Stimulated activated CD8-positive, alpha-beta memory T cell treated with anti-CD3 and anti-CD28 coated beads, Interleukin-15, amount 100 ng/mL, for 24 hours (primary cell): ENCODE measurements around the gene STK31.
"Not testable (repeated sequence)": the region's sequence is repeated elsewhere in the genome, so short reads cannot be mapped to it uniquely, and the experiment has no call there.

Experiments
- DNase-seq: peaks from one replicate; pipeline ENCODE4 v3.0.0-alpha.2; 2020; ENCODE audit warnings: low read depth

STK31 gene

DNA sequence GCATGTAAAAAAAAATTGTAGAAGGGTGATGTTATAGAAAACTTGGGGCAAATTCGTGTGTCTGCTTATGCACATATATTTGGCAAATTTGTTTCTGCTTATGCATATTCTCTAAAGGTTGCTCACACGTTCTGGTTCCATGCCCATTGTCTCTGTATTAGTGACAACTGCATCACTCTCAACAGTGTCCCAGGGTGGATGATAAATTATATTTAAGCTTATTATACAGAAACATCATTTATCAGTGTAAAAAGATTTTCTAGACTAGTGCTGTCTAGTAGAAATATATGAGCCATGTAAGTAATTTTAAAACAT lies 4.1 kb downstream of the STK31 start:
- no peak for DNase-seq

DNA sequence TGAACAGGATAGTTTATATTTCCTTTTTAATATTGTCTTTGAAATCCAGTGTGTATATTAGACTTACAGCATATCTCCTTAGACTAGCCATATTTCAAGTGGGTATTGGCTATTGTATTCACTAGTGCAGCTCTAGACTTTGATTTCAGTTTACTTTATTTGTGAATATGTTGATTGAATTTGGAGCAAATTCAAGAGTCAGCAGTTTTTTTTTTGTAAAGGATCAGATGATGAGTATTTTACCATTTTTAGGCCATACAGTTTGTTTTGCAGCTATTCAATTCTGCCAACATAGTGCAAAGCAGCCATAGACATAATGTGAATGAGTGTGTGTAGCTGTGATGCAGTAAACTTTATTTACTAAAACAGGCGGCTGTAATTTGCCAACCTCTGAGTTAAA lies 4.6 kb downstream of the STK31 start:
- no peak for DNase-seq

DNA sequence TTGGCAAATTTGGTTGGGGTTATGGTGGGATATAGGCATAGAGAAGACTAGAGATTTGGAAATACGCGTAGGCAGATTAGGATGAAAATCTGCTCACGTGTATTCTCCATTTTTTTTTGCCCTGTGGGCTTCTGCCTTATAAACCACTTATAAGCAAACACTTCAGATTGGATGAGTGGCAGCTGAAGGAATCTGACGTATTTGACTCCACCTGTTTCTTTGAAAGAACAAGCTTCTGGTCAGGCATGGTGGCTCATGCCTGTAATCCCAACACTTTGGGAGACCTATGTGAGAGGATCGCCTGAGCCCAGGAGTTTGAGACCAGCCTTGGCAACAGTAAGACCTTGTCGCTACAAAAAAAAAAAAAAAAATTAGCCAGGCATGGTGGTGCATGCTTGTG lies 5.1 kb downstream of the STK31 start:
- no peak for DNase-seq

DNA sequence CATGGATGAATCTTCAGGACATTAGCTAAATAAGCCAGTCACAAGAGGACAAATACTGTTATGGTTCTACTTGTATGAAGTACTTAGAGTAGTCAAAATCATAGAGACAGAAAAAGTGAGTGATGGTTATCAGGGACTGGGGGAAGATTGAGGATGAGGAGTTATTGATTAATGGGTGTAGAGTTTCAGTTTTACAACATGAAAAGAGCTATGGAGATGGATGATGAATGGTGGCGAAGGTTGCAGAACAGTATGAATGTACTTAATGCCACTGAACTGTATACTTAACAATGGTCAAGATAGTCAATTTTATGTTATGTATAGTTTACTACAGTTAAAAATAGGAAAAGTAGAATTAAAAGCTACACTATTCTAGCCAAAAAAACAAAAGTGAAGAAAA lies 7.8 kb downstream of the STK31 start:
- no peak for DNase-seq

DNA sequence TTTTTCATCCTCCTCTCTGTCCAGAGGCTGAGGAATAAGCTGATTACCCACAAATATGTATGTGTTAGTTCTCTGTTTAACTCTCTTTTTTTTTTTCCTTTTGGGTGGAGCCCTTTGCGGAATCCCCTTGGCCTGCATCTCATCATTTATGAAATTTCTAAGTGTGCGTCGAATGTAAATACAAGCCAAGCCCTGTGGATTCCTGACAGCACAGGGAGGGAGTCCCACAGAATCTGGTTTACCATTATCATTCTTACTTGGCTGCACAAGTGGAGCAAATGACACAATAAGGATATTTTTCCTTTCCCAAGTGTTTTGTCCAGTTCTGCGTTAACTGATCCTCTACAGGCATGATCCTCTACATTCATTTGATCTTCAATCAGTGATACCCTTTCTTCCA lies 11.4 kb downstream of the STK31 start:
- DNase-seq: no peak

DNA sequence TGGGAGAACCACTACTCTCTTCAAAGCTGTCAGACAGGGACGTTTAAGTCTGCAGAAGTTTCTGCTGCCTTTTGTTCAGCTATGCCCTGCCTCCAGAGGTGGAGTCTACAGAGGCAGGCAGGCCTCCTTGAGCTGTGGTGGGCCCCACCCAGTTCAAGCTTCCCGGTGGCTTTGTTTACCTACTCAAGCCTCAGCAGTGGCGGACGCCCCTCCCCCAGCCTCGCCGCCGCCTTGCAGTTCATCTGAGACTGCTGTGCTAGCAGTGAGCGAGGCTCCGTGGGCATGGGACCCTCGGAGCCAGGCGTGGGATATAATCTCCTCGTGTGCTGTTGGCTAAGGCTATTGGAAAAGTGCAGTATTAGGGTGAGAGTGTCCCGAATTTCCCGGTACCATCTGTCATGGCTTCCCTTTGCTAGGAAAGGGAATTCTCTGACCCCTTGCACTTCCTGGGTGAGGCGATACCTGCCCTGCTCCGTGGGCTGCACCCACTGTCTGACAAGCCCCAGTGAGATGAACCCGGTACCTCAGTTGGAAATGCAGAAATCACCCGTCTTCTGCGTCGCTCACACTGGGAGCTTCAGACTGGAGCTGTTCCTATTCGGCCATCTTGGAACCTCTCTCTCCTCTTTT lies 12.7 kb downstream of the STK31 start:
- not testable (repeated sequence) for DNase-seq

DNA sequence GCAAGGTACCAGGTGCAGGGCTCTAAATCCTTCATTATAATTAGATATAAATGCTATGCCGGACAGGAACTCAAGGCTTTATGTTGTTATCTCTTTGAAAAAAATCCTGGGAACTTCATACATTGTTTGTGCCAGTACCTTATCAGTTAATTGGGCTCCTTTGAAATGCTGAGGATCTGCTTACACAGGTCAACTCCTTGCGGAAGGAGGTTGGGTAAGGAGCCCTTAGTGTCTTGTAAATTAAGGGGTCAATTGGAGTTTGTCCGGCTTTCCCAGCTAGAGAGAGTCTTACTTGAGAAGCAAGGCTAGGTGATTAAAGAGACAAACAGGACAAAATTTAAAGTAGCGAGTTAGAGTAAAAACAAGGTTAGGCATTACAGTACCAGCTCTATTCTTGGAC lies 14.1 kb downstream of the STK31 start:
- DNase-seq: not testable (repeated sequence)

DNA sequence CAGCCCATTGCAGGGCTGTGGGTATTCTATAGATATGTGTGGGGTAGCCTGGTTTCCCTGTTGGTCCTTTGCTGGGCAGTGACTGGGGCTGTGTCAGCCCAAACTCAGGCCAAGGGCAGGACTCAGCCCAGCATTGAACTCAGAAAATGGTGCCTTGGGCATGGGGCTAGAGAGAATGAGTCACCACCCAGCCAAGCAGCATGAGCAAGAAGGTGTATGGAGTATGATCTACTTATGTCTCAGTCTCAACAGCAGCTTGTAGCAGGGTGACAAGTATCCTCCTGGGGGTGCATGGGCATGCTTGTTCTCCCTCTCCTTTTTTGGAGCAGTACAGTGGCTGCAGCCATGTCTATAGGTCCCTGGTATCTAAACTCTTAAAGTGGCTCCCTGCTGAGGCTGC lies 32.0 kb downstream of the STK31 start:
- DNase-seq: no peak

DNA sequence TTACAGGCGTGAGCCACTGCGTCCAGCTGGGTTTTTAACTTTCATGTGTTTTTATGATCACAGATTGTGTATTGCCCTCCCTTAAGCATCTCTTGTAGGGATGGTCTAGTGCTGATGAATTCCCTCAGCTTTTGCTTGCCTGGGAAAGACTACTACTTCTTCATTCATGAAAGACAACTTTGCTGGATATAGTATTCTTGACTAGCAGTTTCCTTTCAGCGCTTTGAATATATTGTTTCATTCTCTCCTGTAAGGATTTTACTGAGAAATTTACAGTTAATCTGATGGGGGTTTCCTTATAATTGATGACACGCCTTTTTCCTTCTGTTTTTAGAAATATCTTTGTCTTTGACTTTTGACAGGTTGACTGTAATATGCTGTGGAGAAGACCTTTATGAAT lies 33.2 kb downstream of the STK31 start:
- DNase-seq: no peak

DNA sequence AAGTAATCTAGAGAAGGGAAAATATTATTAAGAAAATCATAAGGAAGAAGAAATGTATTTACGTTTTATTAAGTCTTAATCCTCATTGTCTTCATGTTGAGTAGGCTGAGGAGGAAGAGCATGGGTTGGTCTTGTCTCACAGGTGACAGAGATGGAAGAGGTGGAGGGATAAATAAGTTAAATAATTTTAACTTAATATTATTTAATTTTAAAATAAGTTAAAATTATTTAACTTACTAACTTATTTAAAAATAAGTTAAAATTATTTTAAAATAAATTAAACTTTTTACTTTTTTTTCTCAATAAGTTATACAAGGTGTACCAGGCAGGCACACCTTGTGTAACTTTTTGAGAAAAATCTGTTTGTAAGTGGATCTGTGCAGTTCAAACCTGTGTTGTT lies 36.6 kb downstream of the STK31 start:
- no peak for DNase-seq

DNA sequence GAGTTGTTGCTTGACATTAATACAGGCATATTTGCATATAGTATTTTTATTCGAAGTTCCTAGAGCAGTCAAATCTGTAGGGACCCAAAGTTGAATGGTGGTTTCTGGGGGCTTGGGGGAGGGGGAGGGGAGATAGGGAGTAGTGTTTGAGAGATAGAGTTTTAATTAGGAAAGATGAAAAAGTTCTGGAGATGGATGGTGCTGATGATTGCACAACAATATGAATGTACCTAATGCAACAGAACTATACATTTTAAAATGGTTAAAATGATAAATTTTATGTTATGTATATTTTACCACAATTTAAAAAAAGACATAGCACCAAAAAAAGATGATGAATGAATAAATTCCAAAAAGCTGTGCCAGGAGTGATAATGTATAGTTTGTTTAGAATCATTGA lies 41.8 kb downstream of the STK31 start:
- no peak for DNase-seq

DNA sequence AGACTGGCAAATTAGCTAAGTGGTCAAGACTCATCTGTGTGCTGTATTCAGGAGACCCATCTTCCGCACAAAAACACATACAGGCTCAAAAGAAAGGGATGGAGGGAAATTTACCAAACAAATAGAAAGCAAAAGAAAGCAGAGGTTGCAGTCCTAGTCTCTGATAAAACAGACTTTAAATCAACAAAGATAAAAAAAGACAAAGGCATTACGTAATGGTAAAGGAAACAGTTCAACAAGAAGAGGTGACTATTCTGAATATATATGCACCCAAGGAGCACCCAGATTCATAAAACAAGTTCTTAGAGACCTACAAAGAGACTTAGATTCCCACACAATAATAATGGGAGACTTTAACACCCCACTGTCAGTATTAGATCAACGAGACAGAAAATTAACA lies 48.8 kb downstream of the STK31 start:
- DNase-seq: not testable (repeated sequence)

DNA sequence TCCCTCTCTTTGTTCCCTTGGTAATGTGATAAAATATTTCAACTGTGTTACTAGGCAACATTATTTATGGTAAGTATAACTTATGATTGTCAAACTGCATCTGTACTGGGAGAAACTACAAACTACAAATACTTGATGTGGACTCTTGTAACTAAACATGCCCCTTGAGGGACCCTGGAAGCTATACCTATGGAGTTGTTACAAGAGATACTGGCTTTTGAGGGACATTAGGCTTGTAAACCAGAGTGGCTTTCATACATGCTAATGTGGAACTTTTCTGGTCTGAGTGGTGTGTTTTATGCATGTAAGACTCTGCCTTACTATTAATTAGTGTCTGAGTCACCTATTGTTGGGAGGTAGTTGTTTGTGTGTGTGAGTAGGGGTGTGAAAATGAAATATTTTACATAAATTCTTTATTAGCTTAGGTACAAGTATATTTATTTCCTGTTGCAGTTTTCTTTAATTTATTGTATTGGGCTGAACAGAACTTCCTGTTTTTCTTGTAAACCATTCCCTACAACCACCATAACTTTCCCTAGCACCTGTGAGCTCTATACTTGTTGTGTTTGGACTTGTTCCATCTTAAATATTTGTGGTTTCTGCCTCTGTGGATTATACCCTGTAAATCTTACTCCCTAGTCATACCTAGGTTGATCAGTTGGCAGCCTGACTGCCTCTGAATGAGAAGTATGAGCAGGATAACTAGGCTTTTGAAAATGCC lies 49.8 kb downstream of the STK31 start:
- no peak for DNase-seq

DNA sequence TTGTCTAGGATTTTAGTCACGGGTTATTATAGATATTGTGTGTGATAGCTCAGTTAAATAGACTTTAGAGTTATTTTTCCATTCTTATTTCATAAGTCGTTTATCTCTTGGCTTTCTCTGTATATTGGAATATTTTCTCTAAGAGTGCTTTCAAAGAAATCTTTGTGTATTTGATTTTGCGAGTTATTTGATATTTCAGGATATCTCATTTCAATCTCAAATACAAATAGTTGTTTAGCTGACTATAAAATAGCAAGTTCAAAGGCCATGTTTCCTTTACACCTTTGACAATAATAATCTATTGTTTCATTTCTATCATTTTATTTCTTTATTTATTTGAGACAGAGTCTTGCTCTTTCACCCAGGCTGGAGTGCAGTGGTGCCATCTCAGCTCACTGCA lies 55.9 kb downstream of the STK31 start:
- DNase-seq: no peak

DNA sequence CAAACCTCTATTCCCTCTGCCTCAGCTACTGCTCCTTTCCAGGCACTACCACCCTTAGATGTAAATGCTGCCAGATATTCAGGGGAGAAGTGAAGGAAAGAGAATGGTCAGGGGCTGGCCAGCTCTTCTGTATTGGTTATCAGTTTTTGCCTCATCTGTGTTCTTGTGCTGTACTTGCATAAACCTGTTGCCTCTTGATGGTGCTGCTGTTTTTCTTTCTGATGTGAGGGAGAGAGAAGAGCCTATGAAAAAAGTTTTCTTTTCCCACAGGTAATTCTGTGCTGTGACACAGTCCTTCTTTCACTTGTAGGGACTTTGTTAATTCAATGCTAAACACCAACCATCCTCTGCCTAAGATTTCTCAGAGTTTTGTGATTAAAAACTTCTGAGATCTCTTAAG lies 57.5 kb downstream of the STK31 start:
- DNase-seq: no peak

DNA sequence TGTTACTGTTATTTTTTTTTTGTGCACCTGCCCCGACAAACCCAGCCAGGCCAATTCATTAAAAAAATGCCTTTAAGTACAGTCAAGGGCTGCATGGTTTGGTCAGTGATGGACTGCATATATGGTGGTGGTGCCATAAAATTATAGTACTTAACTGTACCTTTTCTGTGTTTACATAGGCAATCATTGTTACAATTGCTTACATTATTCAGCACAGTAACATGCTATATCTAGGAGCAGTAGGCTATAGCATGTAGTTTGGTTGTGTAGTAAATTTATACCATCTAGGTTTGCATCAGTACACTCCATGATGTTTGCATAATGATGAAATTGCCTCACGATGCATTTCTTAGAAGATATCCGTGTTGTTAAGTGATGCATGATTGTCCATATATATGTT lies 58.0 kb downstream of the STK31 start:
- no peak for DNase-seq

DNA sequence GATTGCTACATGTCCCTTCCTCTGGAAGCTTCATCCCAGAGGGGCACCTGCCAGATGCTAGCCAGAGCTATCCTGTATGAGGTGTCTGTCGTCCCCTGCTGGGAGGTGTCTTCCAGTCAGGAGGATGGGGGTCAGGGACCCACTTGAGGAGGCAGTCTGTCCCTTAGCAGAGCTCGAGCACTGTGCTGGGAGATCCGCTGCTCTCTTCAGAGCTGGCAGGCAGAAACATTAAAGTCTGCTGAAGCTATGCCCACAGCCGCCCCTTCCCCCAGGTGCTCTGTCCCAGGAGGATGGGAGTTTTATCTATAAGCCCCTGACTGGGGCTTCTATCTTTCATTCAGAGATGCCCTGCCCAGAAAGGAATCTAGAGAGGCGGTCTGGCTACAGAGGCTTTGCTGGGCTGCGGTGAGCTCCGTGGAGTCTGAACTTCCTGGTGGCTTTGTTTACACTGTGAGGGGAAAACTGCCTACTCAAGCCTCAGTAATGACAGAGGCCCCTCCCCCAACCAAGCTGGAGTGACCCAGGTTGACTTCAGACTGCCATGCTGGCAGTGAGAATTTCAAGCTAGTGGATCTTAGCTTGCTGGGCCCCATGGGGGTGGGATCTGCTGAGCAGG lies 69.3 kb downstream of the STK31 start:
- DNase-seq: not testable (repeated sequence)

DNA sequence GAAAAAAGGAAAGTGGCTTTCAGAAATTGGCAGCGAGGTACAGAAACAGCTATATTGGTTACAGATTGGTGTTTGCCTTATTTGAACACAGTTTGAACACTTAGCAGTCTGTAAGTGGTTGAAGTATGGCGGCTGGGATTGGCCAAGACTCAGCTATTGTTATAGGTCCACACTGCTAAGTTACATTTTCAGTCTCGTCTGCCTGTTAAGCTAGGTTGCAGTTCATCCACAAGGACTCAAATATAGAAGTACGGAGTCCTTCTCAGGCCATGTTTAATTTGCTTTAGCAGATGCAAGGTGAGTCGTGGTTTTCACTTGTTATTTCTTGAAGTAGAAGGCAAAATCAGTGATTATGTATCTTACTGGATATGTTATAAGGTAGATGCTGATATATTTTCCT lies 73.1 kb downstream of the STK31 start:
- no peak for DNase-seq

DNA sequence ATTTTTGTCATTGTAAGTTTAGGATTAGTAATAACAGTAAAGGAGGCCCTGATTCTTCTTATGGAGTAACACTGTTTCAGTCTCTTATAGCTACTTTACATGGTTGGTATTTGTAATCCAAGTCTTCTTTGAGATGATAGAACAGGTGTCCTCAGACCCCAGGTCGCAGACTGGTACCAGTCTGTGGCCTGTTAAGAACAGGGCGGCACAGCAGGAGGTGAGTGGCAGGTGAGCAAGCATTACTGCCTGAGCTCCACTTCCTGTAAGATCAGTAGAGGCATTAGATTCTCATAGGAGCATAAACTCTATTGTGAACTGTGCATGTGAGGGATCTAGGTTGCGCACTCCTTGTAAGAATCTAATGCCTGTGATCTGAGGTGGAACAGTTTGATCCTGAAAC lies 77.3 kb downstream of the STK31 start:
- no peak for DNase-seq

DNA sequence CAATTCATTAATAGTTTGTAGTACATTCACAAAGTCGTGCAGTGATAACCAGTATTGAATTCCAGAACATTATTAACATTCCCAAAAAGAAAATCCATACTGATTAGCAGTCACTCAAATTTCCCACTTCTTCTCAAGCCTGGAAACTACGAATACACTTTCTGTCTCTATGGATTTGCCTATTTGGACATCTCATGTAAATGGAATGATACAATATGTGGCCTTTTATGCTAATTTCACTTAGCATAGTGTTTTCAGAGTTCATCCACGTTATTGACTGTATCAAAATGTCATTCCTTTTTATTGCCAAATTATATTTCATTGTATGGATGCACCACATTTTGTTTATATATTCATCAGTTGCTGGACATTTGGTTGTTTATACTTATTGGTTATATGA lies 78.8 kb downstream of the STK31 start:
- no peak for DNase-seq

DNA sequence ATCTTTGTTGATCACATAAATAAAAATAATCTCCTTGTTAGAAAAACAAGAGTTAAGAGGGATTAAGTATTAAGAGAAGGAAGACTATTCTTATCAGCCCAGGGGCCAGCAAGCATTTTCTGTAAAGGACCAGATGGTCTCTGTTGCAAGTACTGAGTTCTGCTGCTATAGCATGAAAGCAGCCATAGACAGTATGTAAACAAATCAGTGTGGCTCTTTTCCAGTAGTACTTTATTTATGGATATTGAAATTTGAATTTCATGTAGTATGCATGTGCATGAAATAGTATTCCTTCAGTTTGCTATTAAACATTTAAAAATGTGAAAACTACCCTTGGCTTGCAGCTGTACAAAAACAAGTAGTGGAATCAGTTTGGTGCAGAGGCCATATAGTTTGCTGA lies 81.7 kb downstream of the STK31 start:
- DNase-seq: no peak

DNA sequence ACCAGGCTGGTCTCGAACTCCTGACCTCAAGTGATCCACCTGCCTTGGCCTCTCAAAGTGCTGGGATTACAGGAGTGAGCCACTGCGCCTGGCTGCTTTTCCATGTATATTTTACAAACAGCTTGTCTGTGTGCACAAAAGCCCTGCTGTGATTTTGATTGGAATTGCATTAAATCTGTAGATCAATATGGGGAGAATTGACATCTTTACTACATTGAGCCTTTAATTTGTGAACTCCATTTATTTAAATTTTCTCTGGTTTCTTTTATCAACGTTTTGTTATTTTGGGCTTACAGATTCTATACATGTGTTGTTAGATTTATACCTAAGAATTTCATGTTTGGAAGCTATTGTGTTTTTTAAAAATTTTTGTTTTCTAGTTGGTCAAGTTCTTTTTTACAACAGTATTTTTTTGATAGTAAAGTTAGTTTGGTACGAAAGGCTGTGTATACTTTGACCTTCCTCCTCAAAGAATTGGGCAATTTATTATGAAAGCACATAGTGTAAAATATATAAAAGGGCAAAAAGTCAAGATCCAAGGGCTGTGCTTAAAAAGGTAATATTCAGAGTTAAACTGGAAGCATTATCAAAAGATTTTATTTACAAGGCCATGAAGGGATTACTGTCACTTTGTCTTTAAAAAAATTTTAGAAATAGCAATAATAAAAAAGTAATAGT lies 92.8 kb downstream of the STK31 start:
- DNase-seq: no peak

DNA sequence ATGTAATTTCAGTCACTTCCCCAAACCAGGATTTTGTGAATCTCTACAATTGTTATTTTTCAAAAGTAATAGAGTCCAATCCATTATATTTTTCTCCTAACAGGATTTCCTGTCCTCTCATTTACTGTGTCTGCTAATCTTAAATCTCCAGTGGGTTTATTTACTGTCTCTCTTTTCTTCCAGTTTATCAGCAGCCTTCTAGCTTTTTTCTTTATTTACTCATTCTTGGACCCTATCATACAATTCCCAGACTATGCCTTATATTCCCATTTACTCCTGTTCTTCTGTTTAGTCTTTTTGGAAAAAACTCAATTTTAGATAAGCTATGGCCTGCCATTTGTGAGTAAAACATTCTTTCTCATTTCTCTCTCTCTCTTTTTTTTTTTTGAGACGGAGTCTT lies 94.7 kb downstream of the STK31 start:
- no peak for DNase-seq
